Trophoblast cell (in vitro differentiated cells and primary cell): ENCODE measurements around the gene CLDN7.

Experiments used
- DNase-seq, 2 donors: peaks; one replicate each; pipeline ENCODE4 v3.0.0-alpha.2; 2016
- H2AFZ ChIP-seq: 2 replicates; pipeline ENCODE4 v1.6.1; 2013; ENCODE audit warnings: low read length, moderate library complexity, mild to moderate bottlenecking; ENCODE audit not compliant: insufficient read depth, poor library complexity
- H2AK5ac ChIP-seq: 2 replicates; pipeline ENCODE4 v1.6.1; 2013; ENCODE audit warnings: mild to moderate bottlenecking, low read length
- H2BK120ac ChIP-seq: 2 replicates; pipeline ENCODE4 v1.6.1; 2013; ENCODE audit warnings: low read length, mild to moderate bottlenecking, moderate library complexity; ENCODE audit not compliant: insufficient read depth, poor library complexity
- H2BK12ac ChIP-seq: 2 replicates; pipeline ENCODE4 v1.6.1; 2013; ENCODE audit warnings: mild to moderate bottlenecking, low read length, moderate library complexity
- H2BK5ac ChIP-seq: 2 replicates; pipeline ENCODE4 v1.6.1; 2013; ENCODE audit warnings: low read length, low read depth, moderate library complexity, mild to moderate bottlenecking; ENCODE audit not compliant: poor library complexity
- H3K14ac ChIP-seq: 2 replicates; pipeline ENCODE4 v1.6.1; 2013; ENCODE audit warnings: mild to moderate bottlenecking, low read length
- H3K18ac ChIP-seq: 2 replicates; pipeline ENCODE4 v1.6.1; 2013; ENCODE audit warnings: mild to moderate bottlenecking, low read length
- H3K23ac ChIP-seq: 2 replicates; pipeline ENCODE4 v1.6.1; 2013; ENCODE audit warnings: low read length
- H3K27ac ChIP-seq: 2 replicates; pipeline ENCODE4 v1.5.1; 2013; ENCODE audit warnings: low read depth, mild to moderate bottlenecking, inconsistent platforms, low read length, moderate library complexity
- H3K27me3 ChIP-seq: 2 replicates; pipeline ENCODE4 v1.6.1; 2013; ENCODE audit warnings: inconsistent platforms, mild to moderate bottlenecking, low read length, moderate library complexity; ENCODE audit not compliant: insufficient read depth
- H3K36me3 ChIP-seq, 2 experiments: 1 replicate in 1 of 2; 2 replicates in 1 of 2; pipeline ENCODE4 v1.6.1; 2013; ENCODE audit warnings: low read length in 2 of 2, mild to moderate bottlenecking in 2 of 2, moderate library complexity in 1 of 2; ENCODE audit not compliant: insufficient read depth in 2 of 2, control insufficient read depth in 1 of 2
- H3K4ac ChIP-seq: 2 replicates; pipeline ENCODE4 v1.6.1; 2013; ENCODE audit warnings: low read depth, mild to moderate bottlenecking, low read length, moderate library complexity
- H3K4me1 ChIP-seq, 2 experiments: 1 replicate in 1 of 2; 2 replicates in 1 of 2; pipeline ENCODE4 v1.6.1; 2013; ENCODE audit warnings: low read length in 2 of 2, mild to moderate bottlenecking in 2 of 2, moderate library complexity in 1 of 2; ENCODE audit not compliant: insufficient read depth in 2 of 2, control insufficient read depth in 1 of 2
- H3K4me2 ChIP-seq: 2 replicates; pipeline ENCODE4 v1.6.1; 2013; ENCODE audit warnings: inconsistent platforms, mild to moderate bottlenecking, low read length, moderate library complexity
- H3K4me3 ChIP-seq: 2 replicates; pipeline ENCODE4 v1.5.1; 2013; ENCODE audit warnings: mild to moderate bottlenecking, low read depth, low read length, inconsistent platforms
- H3K79me1 ChIP-seq: one replicate; pipeline ENCODE4 v1.6.1; 2013; ENCODE audit warnings: low read length
- H3K79me2 ChIP-seq: 2 replicates; pipeline ENCODE4 v1.6.1; 2013; ENCODE audit warnings: low read length, mild to moderate bottlenecking; ENCODE audit not compliant: control insufficient read depth, insufficient read depth, poor library complexity
- H3K9ac ChIP-seq: 2 replicates; pipeline ENCODE4 v1.6.1; 2013; ENCODE audit warnings: mild to moderate bottlenecking, low read length
- H3K9me3 ChIP-seq: 2 replicates; pipeline ENCODE4 v1.6.1; 2013; ENCODE audit warnings: low read depth, mild to moderate bottlenecking, control low read depth, inconsistent platforms, low read length; ENCODE audit not compliant: insufficient read depth
- H4K12ac ChIP-seq: 2 replicates; pipeline ENCODE4 v1.6.1; 2013; ENCODE audit warnings: low read depth, mild to moderate bottlenecking, low read length, moderate library complexity
- H4K8ac ChIP-seq: 2 replicates; pipeline ENCODE4 v1.6.1; 2013; ENCODE audit warnings: low read depth, mild to moderate bottlenecking, low read length, moderate library complexity
- H4K91ac ChIP-seq: one replicate; pipeline ENCODE4 v1.6.1; 2013; ENCODE audit warnings: low read depth, mild to moderate bottlenecking, low read length, moderate library complexity
- WGBS: extraction: QIAGEN DNeasy Blood & Tissue Kit; methylation state at CpG from one replicate; pipeline ENCODE4 v1.1.7; 2013; ENCODE audit warnings: missing lambda C conversion rate; ENCODE audit not compliant: insufficient read length, insufficient coverage; ENCODE audit errors: extremely low coverage; 5-methylcytosine and 5-hydroxymethylcytosine counted together

Gene CLDN7

GRCh38 chr17:7292729-7293128 lies 30.5 kb upstream of the CLDN7 start:
- no peak overlapping the region for H2BK5ac ChIP-seq
- H3K18ac ChIP-seq: no peak overlapping the region
- no peak overlapping the region for H4K12ac ChIP-seq
- no peak overlapping the region for H3K4me2 ChIP-seq
- peaks cover 5% of the 10 kb centered on the region for H3K9me3 ChIP-seq
- H3K27ac ChIP-seq: no peak overlapping the region
- H3K23ac ChIP-seq: no peak overlapping the region
- H2AFZ ChIP-seq: no peak overlapping the region
- H3K4me1 ChIP-seq: peaks cover 4 to 8% of the 10 kb centered on the region in 2 experiments
- H3K79me1 ChIP-seq: no peaks in the 10 kb centered on the region
- no peak overlapping the region for H4K91ac ChIP-seq
- no peak overlapping the region for H2AK5ac ChIP-seq
- H3K4ac ChIP-seq: no peak overlapping the region
- H3K14ac ChIP-seq: no peak overlapping the region
- no peaks in the 10 kb centered on the region for H3K79me2 ChIP-seq
- H2BK120ac ChIP-seq: no peak overlapping the region
- no peak overlapping the region for H2BK12ac ChIP-seq
- no peak for DNase-seq
- no peak overlapping the region for H4K8ac ChIP-seq
- no peaks in the 10 kb centered on the region for H3K36me3 ChIP-seq
- peaks cover 23% of the 10 kb centered on the region for H3K27me3 ChIP-seq
- WGBS: no CpG with 5 or more reads among the region's 6 CpGs
- H3K9ac ChIP-seq: no peak overlapping the region
- H3K4me3 ChIP-seq: no peak overlapping the region

GRCh38 chr17:7292194-7292593 lies 29.9 kb upstream of the CLDN7 start:
- Histone ChIP-seq H4K12ac (no peak overlapping the region), H3K79me1 (no peaks in the 10 kb centered on the region), H3K18ac (no peak overlapping the region), H3K4ac (no peak overlapping the region), H3K9me3 (peaks cover 5% of the 10 kb centered on the region), H3K4me2 (no peak overlapping the region), H3K27me3 (peaks cover 23% of the 10 kb centered on the region), H4K8ac (no peak overlapping the region), H3K23ac (no peak overlapping the region), H4K91ac (no peak overlapping the region), H2BK5ac (no peak overlapping the region), H3K9ac (no peak overlapping the region), H3K36me3 (no peaks in the 10 kb centered on the region), H2AFZ (no peak overlapping the region), H3K79me2 (no peaks in the 10 kb centered on the region), H3K27ac (no peak overlapping the region), H2BK120ac (no peak overlapping the region), H3K4me3 (no peak overlapping the region), H2BK12ac (no peak overlapping the region), H3K14ac (no peak overlapping the region), H3K4me1 (peaks cover 4 to 8% of the 10 kb centered on the region in 2 experiments), H2AK5ac (no peak overlapping the region)
- no CpG with 5 or more reads among the region's 2 CpGs for WGBS
- DNase-seq: no peak

GRCh38 chr17:7290685-7291084 lies 28.4 kb upstream of the CLDN7 start:
- WGBS: no CpG with 5 or more reads among the region's 11 CpGs
- Histone ChIP-seq H3K27ac (no peak overlapping the region), H3K14ac (no peak overlapping the region), H4K12ac (no peak overlapping the region), H3K9ac (no peak overlapping the region), H4K8ac (no peak overlapping the region), H3K27me3 (peaks cover 22% of the 10 kb centered on the region), H2AFZ (no peak overlapping the region), H3K9me3 (peaks cover 5% of the 10 kb centered on the region), H4K91ac (no peak overlapping the region), H2BK120ac (no peak overlapping the region), H2AK5ac (no peak overlapping the region), H3K79me1 (no peaks in the 10 kb centered on the region), H2BK5ac (no peak overlapping the region), H3K79me2 (no peaks in the 10 kb centered on the region), H3K4me2 (no peak overlapping the region), H3K4ac (no peak overlapping the region), H3K23ac (no peak overlapping the region), H2BK12ac (no peak overlapping the region), H3K4me3 (no peak overlapping the region), H3K18ac (no peak overlapping the region), H3K36me3 (no peaks in the 10 kb centered on the region), H3K4me1 (peaks cover 4 to 6% of the 10 kb centered on the region in 2 experiments)
- no peak for DNase-seq

DNA sequence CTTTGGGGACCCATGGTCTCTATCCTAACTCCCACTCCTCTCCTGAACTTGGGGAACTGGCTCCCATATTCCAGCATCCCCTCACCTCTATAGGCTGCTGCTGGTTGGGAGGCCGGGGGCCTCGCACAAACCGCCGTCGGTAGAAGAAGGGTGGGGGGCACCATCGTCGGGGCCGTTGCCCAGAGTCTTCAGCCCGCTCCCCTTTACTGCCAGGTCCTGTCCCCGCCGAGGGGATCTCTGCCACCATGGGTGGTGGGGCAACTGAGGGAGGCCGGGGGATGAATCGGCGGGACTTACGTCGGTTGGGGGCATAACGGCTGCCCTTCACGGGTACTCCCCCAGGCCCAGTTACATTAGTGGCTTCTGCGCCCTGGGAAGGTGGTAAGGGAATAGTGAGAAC lies 27.9 kb upstream of the CLDN7 start:
- no peak overlapping the region for H4K12ac ChIP-seq
- H3K79me2 ChIP-seq: no peaks in the 10 kb centered on the region
- H2BK12ac ChIP-seq: no peak overlapping the region
- H2BK5ac ChIP-seq: no peak overlapping the region
- no peak overlapping the region for H3K14ac ChIP-seq
- no peak overlapping the region for H3K4ac ChIP-seq
- H2BK120ac ChIP-seq: no peak overlapping the region
- no peak overlapping the region for H2AFZ ChIP-seq
- no peak for DNase-seq
- H3K18ac ChIP-seq: no peak overlapping the region
- no peak overlapping the region for H4K91ac ChIP-seq
- H3K27ac ChIP-seq: no peak overlapping the region
- H2AK5ac ChIP-seq: no peak overlapping the region
- WGBS: no CpG with 5 or more reads among the region's 19 CpGs
- H3K4me3 ChIP-seq: no peak overlapping the region
- H3K4me1 ChIP-seq: peaks cover 4 to 6% of the 10 kb centered on the region in 2 experiments
- H3K36me3 ChIP-seq: no peaks in the 10 kb centered on the region
- H3K9ac ChIP-seq: no peak overlapping the region
- H4K8ac ChIP-seq: no peak overlapping the region
- H3K9me3 ChIP-seq: peaks cover 5% of the 10 kb centered on the region
- no peak overlapping the region for H3K4me2 ChIP-seq
- no peak overlapping the region for H3K23ac ChIP-seq
- H3K27me3 ChIP-seq: peaks cover 20% of the 10 kb centered on the region
- no peaks in the 10 kb centered on the region for H3K79me1 ChIP-seq
